Mammary epithelial cell (primary cell): ENCODE measurements around the gene CUX1.

Experiments used
- EZH2 ChIP-seq: IDR thresholded peaks from 2 replicates; pipeline ENCODE4 v1.6.1; 2012; ENCODE audit warnings: low read length, inconsistent platforms, borderline replicate concordance
- TF ChIP-seq, protein P1 (sequence below), 2 donors: IDR thresholded peaks in 1 of 2; conservative IDR thresholded peaks in 1 of 2; 2 replicates each; pipeline ENCODE4 v1.5.1; 2011 to 2012; ENCODE audit warnings: inconsistent platforms in 2 of 2, low read length in 2 of 2, mild to moderate bottlenecking in 2 of 2, control low read depth in 1 of 2, low read depth in 1 of 2; ENCODE audit not compliant: insufficient read depth in 1 of 2; ENCODE audit errors: extremely low read depth in 1 of 2

DNA sequence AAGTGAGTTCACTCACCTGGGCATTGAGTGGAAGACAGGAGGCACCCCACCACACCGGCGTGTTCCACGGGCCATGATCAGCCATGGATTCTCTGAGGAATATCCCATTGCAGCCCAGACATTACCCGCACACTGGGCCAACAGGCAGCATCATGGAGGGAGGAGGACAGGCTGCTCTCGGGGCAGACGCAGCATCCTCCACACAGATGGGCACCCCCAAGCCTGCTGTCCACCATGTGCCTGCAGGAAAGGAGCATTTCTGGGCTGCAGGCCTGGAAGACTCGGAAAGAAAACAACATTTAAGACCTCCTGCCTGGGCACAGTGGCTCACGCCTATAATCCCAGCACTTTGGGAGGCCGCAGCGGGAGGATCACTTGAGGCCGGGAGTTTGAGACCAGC, 398.3 kb downstream of the CUX1 start:
- TF ChIP-seq, protein P1, sequence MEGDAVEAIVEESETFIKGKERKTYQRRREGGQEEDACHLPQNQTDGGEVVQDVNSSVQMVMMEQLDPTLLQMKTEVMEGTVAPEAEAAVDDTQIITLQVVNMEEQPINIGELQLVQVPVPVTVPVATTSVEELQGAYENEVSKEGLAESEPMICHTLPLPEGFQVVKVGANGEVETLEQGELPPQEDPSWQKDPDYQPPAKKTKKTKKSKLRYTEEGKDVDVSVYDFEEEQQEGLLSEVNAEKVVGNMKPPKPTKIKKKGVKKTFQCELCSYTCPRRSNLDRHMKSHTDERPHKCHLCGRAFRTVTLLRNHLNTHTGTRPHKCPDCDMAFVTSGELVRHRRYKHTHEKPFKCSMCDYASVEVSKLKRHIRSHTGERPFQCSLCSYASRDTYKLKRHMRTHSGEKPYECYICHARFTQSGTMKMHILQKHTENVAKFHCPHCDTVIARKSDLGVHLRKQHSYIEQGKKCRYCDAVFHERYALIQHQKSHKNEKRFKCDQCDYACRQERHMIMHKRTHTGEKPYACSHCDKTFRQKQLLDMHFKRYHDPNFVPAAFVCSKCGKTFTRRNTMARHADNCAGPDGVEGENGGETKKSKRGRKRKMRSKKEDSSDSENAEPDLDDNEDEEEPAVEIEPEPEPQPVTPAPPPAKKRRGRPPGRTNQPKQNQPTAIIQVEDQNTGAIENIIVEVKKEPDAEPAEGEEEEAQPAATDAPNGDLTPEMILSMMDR (conservative IDR thresholded peaks at IDR 0.05 in 1 of 2, IDR thresholded peaks at IDR 0.05 in 1 of 2; ENCODE audit: extremely low read depth in 1 of 2, insufficient read depth in 1 of 2, low read depth in 1 of 2, low read length in 2 of 2): no peak
- no peak for TF ChIP-seq EZH2
